Keratinocyte (primary cell): ENCODE data around the gene TENM3.

ENCODE experiments used
- CTCF ChIP-seq, 3 experiments: IDR thresholded peaks in 1 of 3; conservative IDR thresholded peaks in 1 of 3; optimal IDR thresholded peaks in 1 of 3; 2 replicates in 2 of 3; 3 replicates in 1 of 3; pipeline versions ENCODE3 to v1.5.1; 2011; ENCODE audit warnings: low read length in 3 of 3, mild to moderate bottlenecking in 3 of 3, moderate library complexity in 2 of 3, control low read depth in 1 of 3, inconsistent platforms in 1 of 3; ENCODE audit not compliant: insufficient read depth in 2 of 3; ENCODE audit errors: extremely low read depth in 1 of 3
- EZH2 ChIP-seq: IDR thresholded peaks from one replicate; pipeline ENCODE4 v1.6.1; 2012; ENCODE audit warnings: inconsistent platforms, mild to moderate bottlenecking, low read length, moderate library complexity

- TF ChIP-seq EZH2: no peak
- no peak for TF ChIP-seq CTCF (optimal IDR thresholded peaks at IDR 0.05 in 1 of 3, IDR thresholded peaks at IDR 0.05 in 1 of 3, conservative IDR thresholded peaks at IDR 0.05 in 1 of 3; ENCODE audit: extremely low read depth in 1 of 3, insufficient read depth in 2 of 3, low read length in 3 of 3)
These were observed 204.6 kb downstream of the TENM3 start for GRCh38 chr4:182447767-182448280.
